Kidney (tissue), 14 donors: ENCODE measurements around the gene FAAP20. TPM values are rescaled to one million over a fixed set of nuclear protein-coding genes. Genes with fewer than 3 reads are reported as not detected.

Experiments
- DNase-seq, 5 donors: peaks; one replicate each; pipeline ENCODE4 v3.0.0-alpha.2; 2013 to 2020
- FAIRE-seq: peaks from 2 replicates; lab custom pipeline; 2012; peaks lifted over from hg19 to GRCh38; lab: Jason Lieb, UNC
- H3K27ac ChIP-seq, 2 donors: one replicate each; pipeline ENCODE4 v1.7.0; 2013; ENCODE audit warnings: low read depth in 2 of 2, low read length in 2 of 2, inconsistent platforms in 1 of 2
- H3K27me3 ChIP-seq: one replicate; pipeline ENCODE4 v1.7.1; 2013; ENCODE audit warnings: low read length, inconsistent platforms; ENCODE audit not compliant: control insufficient read depth, insufficient read depth
- H3K36me3 ChIP-seq, 3 donors: one replicate each; pipeline versions ENCODE4 v1.7.0 to v1.7.1; 2013; ENCODE audit warnings: low read length in 3 of 3, control low read depth in 1 of 3, inconsistent platforms in 1 of 3; ENCODE audit not compliant: insufficient read depth in 3 of 3, control insufficient read depth in 2 of 3
- H3K4me1 ChIP-seq, 3 donors: one replicate each; pipeline versions ENCODE4 v1.7.0 to v1.7.1; 2013; ENCODE audit warnings: low read length in 3 of 3, inconsistent platforms in 1 of 3, low read depth in 1 of 3; ENCODE audit not compliant: control insufficient read depth in 2 of 3, insufficient read depth in 2 of 3
- H3K4me3 ChIP-seq, 3 donors: one replicate each; pipeline versions ENCODE4 v1.7.0 to v1.8.1; 2013; ENCODE audit warnings: low read length in 3 of 3, control low read depth in 1 of 3, inconsistent platforms in 1 of 3
- H3K9ac ChIP-seq, 3 donors: one replicate each; pipeline versions ENCODE4 v1.7.0 to v1.7.1; 2013; ENCODE audit warnings: low read length in 3 of 3, control low read depth in 1 of 3, inconsistent platforms in 1 of 3
- H3K9me3 ChIP-seq, 3 donors: one replicate each; pipeline versions ENCODE4 v1.7.0 to v1.7.1; 2013; ENCODE audit warnings: low read length in 3 of 3, control low read depth in 1 of 3, inconsistent platforms in 1 of 3; ENCODE audit not compliant: control insufficient read depth in 2 of 3, insufficient read depth in 1 of 3
- intact Hi-C: fragments of 100-400 bp; cut with DNase I; formaldehyde crosslinking; loops from one replicate; pipeline ENCODE4 v1.11.1; 2022
- polyA plus RNA-seq: library from polyadenylated mRNA; stranded (reverse); fragments of 350-450 nt; fragmentation: Illumina TruSeq; extraction: RNeasy Lipid Tissue Mini Kit (QIAGEN cat#74804); gene quantifications from one replicate; pipeline ENCODE4 v1.2.3, GENCODE V29; 2014; ENCODE audit warnings: low read depth, low replicate concordance; ENCODE audit not compliant: insufficient read depth
- total RNA-seq: library from RNA; stranded (reverse); fragmentation: NEBNext Ultra II Directional; extraction: Animal tissue kit (Norgen Biotek cat#: 25700); gene quantifications from one replicate; pipeline ENCODE4 v1.2.1, GENCODE V29; 2021
- TF ChIP-seq, protein P1 (sequence below): IDR thresholded peaks from 3 replicates; pipeline ENCODE4 v1.5.1; 2012; ENCODE audit warnings: mild to moderate bottlenecking, moderate library complexity, borderline replicate concordance; ENCODE audit not compliant: insufficient read depth; ENCODE audit errors: extremely low read depth
- donor health status: control.
- donor health status: control.
- donor health status: control.
- donor health status: control.
- donor health status: control.
- donor health status: DM: yes; HTN: yes; CAD: no.
- donor health status: Normal renal cell carcinoma (clear cell type).

FAAP20 gene
- total and polyA plus RNA-seq, 2 donors from 2014 or later = 69.0 to 109 TPM

DNA sequence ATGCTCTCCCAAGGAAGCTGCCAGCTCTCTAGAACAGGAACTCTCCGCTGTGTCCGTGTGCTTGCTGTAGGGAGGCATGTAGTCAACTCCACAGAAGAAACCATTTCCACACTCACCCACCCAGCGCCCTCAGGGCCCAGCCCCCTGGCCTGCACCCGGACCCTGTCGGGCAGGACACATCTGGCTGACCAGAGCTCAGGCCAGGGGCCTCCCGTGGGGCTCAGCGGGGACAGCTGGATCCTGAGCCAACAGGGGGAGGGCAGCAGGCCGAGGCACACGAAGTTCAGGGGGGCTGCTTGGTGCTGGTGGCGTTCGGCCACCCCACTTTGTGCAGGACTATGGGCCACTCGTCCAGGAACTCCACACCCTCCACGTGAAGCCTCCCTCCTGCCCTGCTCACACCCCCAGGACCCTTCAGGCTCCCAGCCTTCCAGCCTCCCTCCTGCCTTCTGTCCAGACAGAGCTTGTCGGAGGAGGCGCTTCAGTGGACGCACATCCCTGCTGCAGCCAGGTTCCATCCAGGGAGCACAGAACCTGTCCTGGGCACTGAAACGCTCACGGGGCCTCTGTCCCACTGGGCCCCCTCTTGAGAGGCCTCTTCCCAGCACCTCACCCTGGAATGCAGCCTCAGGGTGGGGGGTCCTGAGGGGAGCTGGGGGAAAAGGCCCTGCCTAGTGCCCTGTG, 15.0 kb upstream of the FAAP20 start:
- H3K9ac ChIP-seq = no peak overlapping the region
- FAIRE-seq (no peak), DNase-seq (peak in 2 of 5 donors; percentile 73 to 86)
- TF ChIP-seq, protein P1, sequence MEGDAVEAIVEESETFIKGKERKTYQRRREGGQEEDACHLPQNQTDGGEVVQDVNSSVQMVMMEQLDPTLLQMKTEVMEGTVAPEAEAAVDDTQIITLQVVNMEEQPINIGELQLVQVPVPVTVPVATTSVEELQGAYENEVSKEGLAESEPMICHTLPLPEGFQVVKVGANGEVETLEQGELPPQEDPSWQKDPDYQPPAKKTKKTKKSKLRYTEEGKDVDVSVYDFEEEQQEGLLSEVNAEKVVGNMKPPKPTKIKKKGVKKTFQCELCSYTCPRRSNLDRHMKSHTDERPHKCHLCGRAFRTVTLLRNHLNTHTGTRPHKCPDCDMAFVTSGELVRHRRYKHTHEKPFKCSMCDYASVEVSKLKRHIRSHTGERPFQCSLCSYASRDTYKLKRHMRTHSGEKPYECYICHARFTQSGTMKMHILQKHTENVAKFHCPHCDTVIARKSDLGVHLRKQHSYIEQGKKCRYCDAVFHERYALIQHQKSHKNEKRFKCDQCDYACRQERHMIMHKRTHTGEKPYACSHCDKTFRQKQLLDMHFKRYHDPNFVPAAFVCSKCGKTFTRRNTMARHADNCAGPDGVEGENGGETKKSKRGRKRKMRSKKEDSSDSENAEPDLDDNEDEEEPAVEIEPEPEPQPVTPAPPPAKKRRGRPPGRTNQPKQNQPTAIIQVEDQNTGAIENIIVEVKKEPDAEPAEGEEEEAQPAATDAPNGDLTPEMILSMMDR = no peak
- intact Hi-C loops = loop anchor here (10.0 kb wide), 1 partner anchor 105 kb away; no protein-coding TSS in a partner anchor
- H3K4me3 ChIP-seq = no peak overlapping the region
- no peaks in the 10 kb centered on the region for H3K27me3 ChIP-seq
- H3K9me3 ChIP-seq = no peaks in the 10 kb centered on the region
- H3K36me3 ChIP-seq = no peaks in the 10 kb centered on the region
- peak overlapping the region; percentile 9 to 65 for H3K27ac ChIP-seq
- H3K4me1 ChIP-seq = peaks cover 0 to 64% (median 48%) of the 10 kb centered on the region in 3 donors

DNA sequence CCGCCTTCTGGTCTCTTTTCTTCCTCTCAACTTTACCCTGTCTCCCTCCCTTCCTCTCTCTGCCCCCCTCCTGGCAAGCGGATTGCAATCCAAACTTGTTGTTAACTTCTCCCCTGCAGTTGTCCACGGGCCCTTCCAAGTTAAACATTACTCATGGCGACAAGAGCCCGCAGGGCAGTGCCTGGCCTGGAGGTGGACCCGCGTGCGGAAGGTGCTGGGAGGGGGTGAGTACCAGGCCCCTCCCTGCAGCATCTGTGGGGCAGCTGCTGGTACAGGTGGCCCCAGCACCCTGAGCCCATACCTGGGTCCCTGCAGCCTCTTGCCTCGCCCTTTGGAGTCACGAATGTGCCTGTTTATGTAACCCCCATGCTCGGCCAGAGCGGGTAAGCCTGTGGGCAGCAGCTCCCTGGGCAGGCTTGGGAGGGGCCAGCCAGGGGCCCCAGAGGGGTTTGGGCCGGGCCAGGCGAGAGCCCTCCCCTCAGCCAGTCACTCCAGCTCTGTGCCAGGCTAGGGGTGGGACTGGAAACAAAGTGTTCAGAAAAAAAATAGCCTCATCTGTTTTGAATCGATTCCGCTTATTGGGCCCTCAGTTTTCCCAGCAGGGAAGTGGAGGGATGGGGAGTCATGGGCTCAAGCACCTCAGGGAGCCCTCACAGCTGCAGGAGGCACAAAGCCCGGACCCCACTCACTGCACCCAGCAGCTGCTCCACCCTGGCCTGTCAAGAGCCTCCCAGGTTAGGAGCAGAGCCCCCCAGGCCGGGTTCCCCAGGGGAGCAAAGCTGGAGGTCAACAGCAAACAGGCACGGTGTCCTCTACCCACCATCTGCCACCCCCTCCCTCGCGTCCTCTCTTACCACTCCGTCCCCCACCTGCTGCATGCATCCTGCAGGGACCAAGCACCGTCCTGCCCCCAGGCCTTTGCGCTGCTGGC, 14.0 kb upstream of the FAAP20 start:
- Histone ChIP-seq H3K9ac (peak overlapping the region in 1 of 3 donors; percentile 51), H3K4me1 (peaks cover 0 to 63% (median 47%) of the 10 kb centered on the region in 3 donors), H3K4me3 (peak overlapping the region in 1 of 3 donors; percentile 48), H3K9me3 (no peaks in the 10 kb centered on the region), H3K27me3 (no peaks in the 10 kb centered on the region), H3K36me3 (no peaks in the 10 kb centered on the region), H3K27ac (peak overlapping the region; percentile 92 to 97)
- intact Hi-C loops = no loop called here
- DNase-seq = peak; percentile 79 to 95 (median 88)
- FAIRE-seq = no peak
- TF ChIP-seq, protein P1 = no peak

DNA sequence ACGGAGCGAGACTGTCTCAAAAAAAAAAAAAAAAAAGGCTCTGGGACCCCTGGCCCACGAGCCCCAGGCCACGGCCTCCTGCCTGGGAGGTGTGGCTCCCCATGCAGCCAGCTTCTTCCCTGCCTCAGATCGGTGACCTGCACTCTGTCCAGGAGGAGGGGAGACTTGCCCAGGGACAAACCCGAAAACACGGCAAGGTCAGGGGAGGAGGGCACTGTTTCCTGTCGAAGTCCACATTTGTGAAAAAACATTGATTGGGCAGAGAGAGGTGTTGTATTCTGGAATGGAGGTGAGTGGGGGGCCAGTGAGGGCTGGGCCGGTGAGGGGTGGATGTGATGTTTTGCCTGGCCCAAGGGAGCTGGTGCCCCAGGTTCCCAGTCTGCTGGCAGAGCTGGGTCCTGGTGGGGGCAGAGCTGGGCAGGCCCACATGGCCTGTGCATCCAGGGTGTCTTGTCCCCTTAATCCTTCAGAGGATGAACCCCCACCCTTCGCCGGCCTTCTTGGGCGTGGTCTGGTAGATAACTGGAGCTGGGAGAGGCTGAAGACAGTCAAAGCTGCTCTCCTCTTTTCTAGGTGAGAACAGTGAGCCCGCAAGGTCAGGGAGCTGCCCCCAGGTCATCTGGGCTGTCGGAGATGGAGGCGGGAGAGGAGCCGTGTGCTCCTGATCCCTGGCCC, 12.4 kb upstream of the FAAP20 start:
- Histone ChIP-seq H3K27ac (peak overlapping the region; percentile 92 to 97), H3K9ac (peak overlapping the region in 2 of 3 donors; percentile 59 to 61), H3K9me3 (no peaks in the 10 kb centered on the region), H3K27me3 (no peaks in the 10 kb centered on the region), H3K4me3 (peak overlapping the region in 2 of 3 donors; percentile 19 to 48), H3K36me3 (no peaks in the 10 kb centered on the region), H3K4me1 (peaks cover 0 to 52% (median 39%) of the 10 kb centered on the region in 3 donors)
- FAIRE-seq (no peak), DNase-seq (peak in 3 of 5 donors; percentile 32 to 83 (median 76))
- TF ChIP-seq, protein P1 = no peak
- intact Hi-C loops = no loop called here
